HEK293T (cell line): ENCODE data around the gene PIK3CB.

Source experiments
- ARNT ChIP-seq: fragments of 450-650 bp; IDR thresholded peaks from 2 replicates; pipeline ENCODE4 v1.6.1; 2017; ENCODE audit warnings: mild to moderate bottlenecking
- FOXA1 ChIP-seq: fragments of 450-650 bp; IDR thresholded peaks from 2 replicates; pipeline ENCODE4 v1.6.1; 2016; ENCODE audit warnings: mild to moderate bottlenecking
- HDGF ChIP-seq: fragments of 450-650 bp; IDR thresholded peaks from 2 replicates; pipeline ENCODE4 v1.6.1; 2017; ENCODE audit warnings: antibody characterized with exemption, borderline replicate concordance
- LEF1 ChIP-seq: fragments of 450-650 bp; IDR thresholded peaks from 2 replicates; pipeline ENCODE4 v1.6.1; 2017; ENCODE audit warnings: mild to moderate bottlenecking, borderline replicate concordance
- PKNOX1 ChIP-seq: fragments of 450-650 bp; IDR thresholded peaks from 2 replicates; pipeline ENCODE4 v1.6.1; 2016
- SP1 ChIP-seq: fragments of 450-650 bp; IDR thresholded peaks from 2 replicates; pipeline ENCODE4 v1.6.1; 2017

- TF ChIP-seq PKNOX1: no peak
- TF ChIP-seq ARNT: no peak
- TF ChIP-seq FOXA1: no peak
- TF ChIP-seq SP1: no peak
- no peak for TF ChIP-seq HDGF
- TF ChIP-seq LEF1: no peak
Measured at GRCh38 chr3:138692152-138692551, 142.6 kb downstream of the PIK3CB start.
